Neural progenitor cell (in vitro differentiated cells): ENCODE measurements around the gene TRIOBP. TPM values are rescaled to one million over a fixed set of nuclear protein-coding genes. Genes with fewer than 3 reads are reported as not detected.

ENCODE experiments used
- DNase-seq: peaks from one replicate; pipeline ENCODE4 v3.0.0-alpha.2; 2016; ENCODE audit warnings: low spot score
- H2AFZ ChIP-seq: fragments of 200-600 bp; sonication (generic); replicated peaks from 2 replicates; pipeline ENCODE4 v1.6.1; 2016; ENCODE audit warnings: antibody characterized with exemption
- H3F3A ChIP-seq: fragments of 200-600 bp; sonication (generic); 2 replicates; pipeline ENCODE4 v1.6.1; 2016; ENCODE audit warnings: antibody characterized with exemption, low read depth
- H3K27ac ChIP-seq: fragments of 200-600 bp; sonication (generic); 2 replicates; pipeline ENCODE4 v1.5.1; 2016; ENCODE audit warnings: mild to moderate bottlenecking
- H3K27me3 ChIP-seq: fragments of 200-600 bp; sonication (generic); 2 replicates; pipeline ENCODE4 v1.6.1; 2016; ENCODE audit warnings: mild to moderate bottlenecking, moderate library complexity
- H3K36me3 ChIP-seq: fragments of 200-600 bp; sonication (generic); 2 replicates; pipeline ENCODE4 v1.5.1; 2016
- H3K4me1 ChIP-seq: fragments of 200-600 bp; sonication (generic); 2 replicates; pipeline ENCODE4 v1.6.1; 2016; ENCODE audit warnings: mixed run types
- H3K4me2 ChIP-seq: fragments of 200-600 bp; sonication (generic); 2 replicates; pipeline ENCODE4 v1.6.1; 2016
- H3K4me3 ChIP-seq: fragments of 200-600 bp; sonication (generic); 2 replicates; pipeline ENCODE4 v1.5.1; 2016
- H3K79me2 ChIP-seq: fragments of 200-600 bp; sonication (generic); 2 replicates; pipeline ENCODE4 v1.6.1; 2016; ENCODE audit warnings: low read depth
- H3K9ac ChIP-seq: fragments of 200-600 bp; sonication (generic); 2 replicates; pipeline ENCODE4 v1.6.1; 2016
- H3K9me3 ChIP-seq: fragments of 200-600 bp; sonication (generic); 2 replicates; pipeline ENCODE4 v1.5.1; 2016; ENCODE audit warnings: low read depth
- H4K20me1 ChIP-seq: fragments of 200-600 bp; sonication (generic); 2 replicates; pipeline ENCODE4 v1.6.1; 2016; ENCODE audit warnings: low read depth
- H3K27ac Mint-ChIP-seq: 3 replicates; pipeline ENCODE4 v1.8.0; 2021; ENCODE audit warnings: mixed read lengths
- H3K27me3 Mint-ChIP-seq: 2 replicates; pipeline ENCODE4 v1.8.0; 2022; ENCODE audit warnings: low read depth, mild to moderate bottlenecking, inconsistent platforms, moderate library complexity, mixed read lengths; ENCODE audit not compliant: insufficient read depth
- H3K36me3 Mint-ChIP-seq: 3 replicates; pipeline ENCODE4 v1.8.0; 2021; ENCODE audit warnings: mixed read lengths
- H3K4me1 Mint-ChIP-seq: 3 replicates; pipeline ENCODE4 v1.8.0; 2021; ENCODE audit warnings: mixed read lengths
- H3K4me3 Mint-ChIP-seq: 3 replicates; pipeline ENCODE4 v1.8.0; 2021; ENCODE audit warnings: mild to moderate bottlenecking, moderate library complexity, mixed read lengths
- H3K9me3 Mint-ChIP-seq: 3 replicates; pipeline ENCODE4 v1.8.0; 2020; ENCODE audit warnings: mixed read lengths
- EZH2 ChIP-seq: fragments of 200-600 bp; sonication (generic); IDR thresholded peaks from 2 replicates; pipeline ENCODE4 v1.6.1; 2017; ENCODE audit warnings: antibody characterized with exemption, mild to moderate bottlenecking, moderate library complexity
- EZH2phosphoT487 ChIP-seq: fragments of 200-600 bp; sonication (generic); IDR thresholded peaks from 2 replicates; pipeline ENCODE4 v1.6.1; 2017; ENCODE audit warnings: antibody characterized with exemption
- small RNA-seq: library from RNA; depleted of rRNA; stranded (forward); fragments of <200 nt; gene quantifications from one replicate; pipeline ENCODE3, GENCODE V24; 2015
- total RNA-seq: library from RNA; depleted of rRNA; stranded (reverse); fragments of >200 nt; gene quantifications from 2 replicates; pipeline ENCODE4 v1.2.3, GENCODE V29; 2015; ENCODE audit warnings: low replicate concordance
- TF ChIP-seq, protein P1 (sequence below): fragments of 200-600 bp; sonication (generic); IDR thresholded peaks from 2 replicates; pipeline ENCODE4 v1.5.1; 2017; ENCODE audit warnings: antibody characterized with exemption, mild to moderate bottlenecking

TRIOBP gene
- total RNA-seq, 1 donor from 2014 or later: 25.2 TPM

DNA sequence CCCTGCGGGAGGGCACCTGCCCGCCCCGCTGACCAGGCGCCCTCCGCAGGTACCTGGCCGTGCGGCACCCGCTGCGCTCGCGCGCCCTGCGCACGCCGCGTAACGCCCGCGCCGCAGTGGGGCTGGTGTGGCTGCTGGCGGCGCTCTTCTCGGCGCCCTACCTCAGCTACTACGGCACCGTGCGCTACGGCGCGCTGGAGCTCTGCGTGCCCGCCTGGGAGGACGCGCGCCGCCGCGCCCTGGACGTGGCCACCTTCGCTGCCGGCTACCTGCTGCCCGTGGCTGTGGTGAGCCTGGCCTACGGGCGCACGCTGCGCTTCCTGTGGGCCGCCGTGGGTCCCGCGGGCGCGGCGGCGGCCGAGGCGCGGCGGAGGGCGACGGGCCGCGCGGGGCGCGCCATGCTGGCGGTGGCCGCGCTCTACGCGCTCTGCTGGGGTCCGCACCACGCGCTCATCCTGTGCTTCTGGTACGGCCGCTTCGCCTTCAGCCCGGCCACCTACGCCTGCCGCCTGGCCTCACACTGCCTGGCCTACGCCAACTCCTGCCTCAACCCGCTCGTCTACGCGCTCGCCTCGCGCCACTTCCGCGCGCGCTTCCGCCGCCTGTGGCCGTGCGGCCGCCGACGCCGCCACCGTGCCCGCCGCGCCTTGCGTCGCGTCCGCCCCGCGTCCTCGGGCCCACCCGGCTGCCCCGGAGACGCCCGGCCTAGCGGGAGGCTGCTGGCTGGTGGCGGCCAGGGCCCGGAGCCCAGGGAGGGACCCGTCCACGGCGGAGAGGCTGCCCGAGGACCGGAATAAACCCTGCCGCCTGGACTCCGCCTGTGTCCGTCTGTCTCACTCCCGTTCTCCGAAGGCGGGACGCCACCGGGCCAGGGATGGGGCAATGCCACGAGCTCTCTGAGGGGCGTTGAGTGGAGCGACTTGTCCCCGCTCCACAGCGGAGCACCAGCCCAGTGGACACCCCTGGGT lies 128.1 kb downstream of the TRIOBP start:
- Histone ChIP-seq H4K20me1 (no peaks in the 10 kb centered on the region), H3K4me3 (peak overlapping the region; percentile 45), H3K36me3 (no peaks in the 10 kb centered on the region), H3K4me2 (peak overlapping the region; percentile 78), H3K9me3 (no peaks in the 10 kb centered on the region), H2AFZ (peak overlapping the region; percentile 85), H3K27me3 (peaks cover 55% of the 10 kb centered on the region), H3K9ac (no peak overlapping the region), H3K79me2 (no peaks in the 10 kb centered on the region), H3F3A (peaks cover 34% of the 10 kb centered on the region), H3K4me1 (peaks cover 12% of the 10 kb centered on the region), H3K27ac (no peak overlapping the region)
- Mint-ChIP-seq H3K27me3 (peaks cover 34% of the 10 kb centered on the region), H3K4me1 (peaks cover 11% of the 10 kb centered on the region), H3K4me3 (no peak overlapping the region), H3K36me3 (peaks cover 3% of the 10 kb centered on the region), H3K27ac (no peak overlapping the region), H3K9me3 (no peaks in the 10 kb centered on the region)
- peak; percentile 77 for DNase-seq
- TF ChIP-seq EZH2 (peak; percentile 17), EZH2phosphoT487 (peak; percentile 32)
- TF ChIP-seq, protein P1, sequence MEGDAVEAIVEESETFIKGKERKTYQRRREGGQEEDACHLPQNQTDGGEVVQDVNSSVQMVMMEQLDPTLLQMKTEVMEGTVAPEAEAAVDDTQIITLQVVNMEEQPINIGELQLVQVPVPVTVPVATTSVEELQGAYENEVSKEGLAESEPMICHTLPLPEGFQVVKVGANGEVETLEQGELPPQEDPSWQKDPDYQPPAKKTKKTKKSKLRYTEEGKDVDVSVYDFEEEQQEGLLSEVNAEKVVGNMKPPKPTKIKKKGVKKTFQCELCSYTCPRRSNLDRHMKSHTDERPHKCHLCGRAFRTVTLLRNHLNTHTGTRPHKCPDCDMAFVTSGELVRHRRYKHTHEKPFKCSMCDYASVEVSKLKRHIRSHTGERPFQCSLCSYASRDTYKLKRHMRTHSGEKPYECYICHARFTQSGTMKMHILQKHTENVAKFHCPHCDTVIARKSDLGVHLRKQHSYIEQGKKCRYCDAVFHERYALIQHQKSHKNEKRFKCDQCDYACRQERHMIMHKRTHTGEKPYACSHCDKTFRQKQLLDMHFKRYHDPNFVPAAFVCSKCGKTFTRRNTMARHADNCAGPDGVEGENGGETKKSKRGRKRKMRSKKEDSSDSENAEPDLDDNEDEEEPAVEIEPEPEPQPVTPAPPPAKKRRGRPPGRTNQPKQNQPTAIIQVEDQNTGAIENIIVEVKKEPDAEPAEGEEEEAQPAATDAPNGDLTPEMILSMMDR: peak; percentile 36

Small RNAs within 50 kb of the gene (small RNA-seq; reads per million reads assigned to genes)
- not detected for gene RN7SL385P

Other genes starting within 250 kb of the TRIOBP start
- 2.3 and 10.6 TPM in 2 replicates for gene MFNG, start 210.7 kb upstream of the TRIOBP start, total RNA-seq
- 1.5 and 6.2 TPM in 2 replicates for gene CARD10, start 177.6 kb upstream of the TRIOBP start, total RNA-seq
- gene CDC42EP1, start 136.6 kb upstream of the TRIOBP start, total RNA-seq: 0.84 and 1.8 TPM in 2 replicates
- not detected in 2 replicates for gene LGALS2, start 117.0 kb upstream of the TRIOBP start, total RNA-seq
- gene GGA1, start 88.2 kb upstream of the TRIOBP start, total RNA-seq: 62.3 and 71.7 TPM in 2 replicates
- 10.3 and 10.9 TPM in 2 replicates for gene SH3BP1, start 57.4 kb upstream of the TRIOBP start, total RNA-seq
- gene PDXP, start 38.3 kb upstream of the TRIOBP start, total RNA-seq: 25.1 and 57.0 TPM in 2 replicates
- gene LGALS1, start 21.4 kb upstream of the TRIOBP start, total RNA-seq: 14.9 and 42.9 TPM in 2 replicates
- 23.7 and 28.7 TPM in 2 replicates for gene NOL12, start 10.7 kb upstream of the TRIOBP start, total RNA-seq
- 21.2 and 25.1 TPM in 2 replicates for gene GCAT, start 110.9 kb downstream of the TRIOBP start, total RNA-seq
- 0.37 TPM in 1 of 2 replicates, not detected in the other for gene GALR3, start 126.3 kb downstream of the TRIOBP start, total RNA-seq
- gene ANKRD54, start 147.3 kb downstream of the TRIOBP start, total RNA-seq: 18.4 and 21.2 TPM in 2 replicates
- gene EIF3L, start 152.4 kb downstream of the TRIOBP start, total RNA-seq: 904 and 971 TPM in 2 replicates
- 5.0 and 14.3 TPM in 2 replicates for gene MICALL1, start 209.2 kb downstream of the TRIOBP start, total RNA-seq